ENCODE results near the gene KCNQ1OT1.

KCNQ1OT1 gene

DNA sequence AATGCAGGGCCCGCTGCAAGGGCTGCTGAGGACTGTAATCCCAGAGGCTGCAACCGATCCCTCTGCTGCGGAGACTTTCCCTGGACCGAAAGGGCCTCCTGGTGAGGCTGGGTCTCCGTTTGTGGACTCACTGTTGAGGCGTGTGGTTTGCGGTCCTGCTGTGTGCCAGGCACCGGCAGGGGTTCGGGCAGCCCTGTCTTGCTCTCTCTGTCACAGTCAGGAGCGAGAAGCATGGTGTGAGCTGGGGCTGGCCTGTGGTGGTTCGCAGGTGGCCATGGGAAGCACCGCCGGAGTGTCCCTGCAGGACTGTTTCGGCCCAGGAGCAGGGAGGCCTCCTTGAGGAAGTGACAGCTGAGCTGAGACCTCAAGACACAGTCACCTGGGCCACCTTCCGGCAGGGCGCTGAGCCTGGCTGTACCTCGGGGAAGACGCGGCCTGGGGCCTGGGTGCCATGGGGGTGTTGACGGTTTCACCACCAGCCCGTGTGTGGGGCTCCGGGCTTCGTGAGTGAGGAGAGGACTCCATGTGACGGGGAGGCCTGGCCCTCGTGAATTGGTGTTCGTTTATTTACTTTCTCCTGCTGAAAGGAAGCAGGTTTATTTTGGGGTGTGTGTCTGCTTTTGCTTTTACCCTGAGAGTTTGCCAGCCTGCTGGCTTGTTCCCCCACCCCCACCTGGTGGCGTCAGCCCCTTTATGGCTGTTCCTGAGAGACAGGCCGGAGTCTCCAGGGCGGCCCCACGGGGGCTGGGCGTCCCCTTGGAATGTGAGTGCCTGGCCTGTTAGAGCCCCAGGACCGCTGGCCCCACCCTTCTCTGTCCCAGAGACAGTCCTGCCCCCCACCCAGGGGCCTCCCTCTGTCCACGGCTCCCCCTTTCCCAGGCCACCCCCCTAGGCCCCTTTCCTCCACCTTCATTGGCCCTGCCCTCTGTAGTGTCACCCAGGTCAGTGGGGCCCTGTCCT lies 122.5 kb downstream of the KCNQ1OT1 start:
- Histone ChIP-seq H4K91ac (ENCODE audit: low read depth, low read length, poor library complexity) (peak overlapping the region; percentile 38), H2BK5ac (ENCODE audit: low read length) (no peak overlapping the region), H3K9me3 (replicated peaks in 1 of 2; ENCODE audit: control insufficient read depth in 2 of 2, insufficient read depth in 1 of 2, low read depth in 1 of 2, low read length in 2 of 2) (no peaks in the 10 kb centered on the region), H3K27me3 (ENCODE audit: control insufficient read depth in 3 of 3, insufficient read depth in 3 of 3, low read depth in 1 of 3, low read length in 3 of 3) (peaks cover 0 to 9% (median 0%) of the 10 kb centered on the region in 3 experiments), H3K9ac (ENCODE audit: low read depth, low read length, poor library complexity) (peak overlapping the region; percentile 75), H3K79me1 (ENCODE audit: low read depth, low read length) (peaks cover 2% of the 10 kb centered on the region), H2BK15ac (ENCODE audit: low read length) (peak overlapping the region; percentile 11), H2BK120ac (ENCODE audit: low read depth, low read length) (peak overlapping the region; percentile 67), H3K14ac (ENCODE audit: low read length) (no peak overlapping the region), H3K4me3 (ENCODE audit: low read length in 2 of 2) (no peak overlapping the region), H3K36me3 (replicated peaks in 1 of 2; ENCODE audit: control insufficient read depth in 2 of 2, insufficient read depth in 2 of 2, low read length in 2 of 2) (no peaks in the 10 kb centered on the region), H3K4ac (ENCODE audit: low read length) (peak overlapping the region; percentile 85), H4K8ac (ENCODE audit: low read depth, low read length) (no peak overlapping the region), H3K23ac (ENCODE audit: low read depth, low read length, poor library complexity) (peak overlapping the region; percentile 75), H3K18ac (ENCODE audit: low read length) (peak overlapping the region; percentile 66), H3K4me2 (ENCODE audit: insufficient read depth, low read length, poor library complexity, severe bottlenecking) (no peak overlapping the region), H2BK12ac (ENCODE audit: low read length) (peak overlapping the region; percentile 82), H3K27ac (replicated peaks; ENCODE audit: low read length) (no peak overlapping the region), H2AFZ (ENCODE audit: low read length) (no peak overlapping the region), H3K4me1 (ENCODE audit: control insufficient read depth in 2 of 2, insufficient read depth in 1 of 2, low read depth in 1 of 2, low read length in 2 of 2) (peaks cover 0 to 9% of the 10 kb centered on the region in 2 donors), H2AK5ac (ENCODE audit: low read depth, low read length) (peak overlapping the region; percentile 64)
- WGBS, 2 donors (ENCODE audit: extremely low coverage in 2 of 2, insufficient read length in 2 of 2, insufficient replicate concordance in 1 of 2), result no CpG with 5 or more reads among the region's 33 CpGs
- no peak for DNase-seq (ENCODE audit: low spot score)

DNA sequence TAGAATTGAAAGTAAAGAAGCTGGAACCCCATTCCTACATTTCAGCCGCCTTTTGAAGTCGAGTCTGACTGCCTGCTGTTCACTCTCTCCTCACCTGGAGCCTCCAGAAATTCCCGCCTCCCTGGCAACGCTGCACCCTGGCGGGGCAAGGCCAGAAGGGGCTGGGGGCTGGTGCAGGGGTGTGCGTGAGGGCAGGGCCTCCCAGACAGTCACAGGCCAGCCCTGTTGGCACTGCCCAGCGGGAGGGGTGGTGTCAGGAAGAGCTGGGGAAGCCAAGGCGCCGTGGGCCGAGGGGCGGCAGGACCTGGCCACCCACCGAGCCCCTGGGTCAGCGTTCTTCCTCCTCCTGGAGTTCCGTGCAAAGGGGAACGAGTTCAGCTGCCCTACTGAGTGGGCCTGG lies 123.2 kb downstream of the KCNQ1OT1 start:
- no peak overlapping the region for H4K91ac ChIP-seq (ENCODE audit: low read depth, low read length, poor library complexity)
- H3K4ac ChIP-seq (ENCODE audit: low read length), result no peak overlapping the region
- H3K79me1 ChIP-seq (ENCODE audit: low read depth, low read length), result no peaks in the 10 kb centered on the region
- H3K4me1 ChIP-seq (ENCODE audit: control insufficient read depth in 2 of 2, insufficient read depth in 1 of 2, low read depth in 1 of 2, low read length in 2 of 2), result peaks cover 0 to 9% of the 10 kb centered on the region in 2 donors
- H3K27me3 ChIP-seq (ENCODE audit: control insufficient read depth in 3 of 3, insufficient read depth in 3 of 3, low read depth in 1 of 3, low read length in 3 of 3), result peaks cover 0 to 7% (median 0%) of the 10 kb centered on the region in 3 experiments
- peak overlapping the region; percentile 44 for H2AK5ac ChIP-seq (ENCODE audit: low read depth, low read length)
- H4K8ac ChIP-seq (ENCODE audit: low read depth, low read length), result no peak overlapping the region
- no peaks in the 10 kb centered on the region for H3K9me3 ChIP-seq (replicated peaks in 1 of 2; ENCODE audit: control insufficient read depth in 2 of 2, insufficient read depth in 1 of 2, low read depth in 1 of 2, low read length in 2 of 2)
- peak overlapping the region; percentile 75 for H3K23ac ChIP-seq (ENCODE audit: low read depth, low read length, poor library complexity)
- no peak overlapping the region for H3K18ac ChIP-seq (ENCODE audit: low read length)
- no peak overlapping the region for H2BK5ac ChIP-seq (ENCODE audit: low read length)
- no peak overlapping the region for H3K9ac ChIP-seq (ENCODE audit: low read depth, low read length, poor library complexity)
- no CpG with 5 or more reads among the region's 15 CpGs for WGBS, 2 donors (ENCODE audit: extremely low coverage in 2 of 2, insufficient read length in 2 of 2, insufficient replicate concordance in 1 of 2)
- DNase-seq (ENCODE audit: low spot score), result no peak
- no peak overlapping the region for H3K27ac ChIP-seq (replicated peaks; ENCODE audit: low read length)
- no peak overlapping the region for H2BK120ac ChIP-seq (ENCODE audit: low read depth, low read length)
- H2BK12ac ChIP-seq (ENCODE audit: low read length), result peak overlapping the region; percentile 82
- no peak overlapping the region for H3K14ac ChIP-seq (ENCODE audit: low read length)
- H2AFZ ChIP-seq (ENCODE audit: low read length), result no peak overlapping the region
- no peak overlapping the region for H3K4me3 ChIP-seq (ENCODE audit: low read length in 2 of 2)
- peak overlapping the region; percentile 11 for H2BK15ac ChIP-seq (ENCODE audit: low read length)
- H3K36me3 ChIP-seq (replicated peaks in 1 of 2; ENCODE audit: control insufficient read depth in 2 of 2, insufficient read depth in 2 of 2, low read length in 2 of 2), result no peaks in the 10 kb centered on the region
- no peak overlapping the region for H3K4me2 ChIP-seq (ENCODE audit: insufficient read depth, low read length, poor library complexity, severe bottlenecking)

DNA sequence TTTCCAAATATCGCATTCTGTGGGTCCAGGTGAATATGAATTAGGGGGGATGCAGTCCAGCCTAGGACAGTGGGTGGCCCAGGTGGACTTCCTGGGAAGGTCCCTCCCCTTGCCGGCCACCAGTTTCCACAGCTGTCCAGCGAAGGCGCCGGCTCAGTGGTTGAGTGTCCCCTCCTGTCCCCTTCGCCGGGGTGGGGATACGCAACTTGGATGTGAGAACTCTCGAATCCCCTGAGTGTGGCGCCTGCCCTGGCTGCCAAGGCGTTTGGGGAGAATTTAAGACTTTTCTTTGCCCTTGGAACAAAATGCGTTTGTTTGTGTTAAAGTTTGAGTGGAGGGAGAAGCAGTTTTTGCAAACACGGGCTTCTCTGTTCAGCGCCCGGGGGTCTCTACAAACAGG lies 123.7 kb downstream of the KCNQ1OT1 start:
- Histone ChIP-seq H3K23ac (ENCODE audit: low read depth, low read length, poor library complexity) (no peak overlapping the region), H3K18ac (ENCODE audit: low read length) (no peak overlapping the region), H3K4me3 (ENCODE audit: low read length in 2 of 2) (no peak overlapping the region), H3K4me1 (ENCODE audit: control insufficient read depth in 2 of 2, insufficient read depth in 1 of 2, low read depth in 1 of 2, low read length in 2 of 2) (peaks cover 0 to 9% of the 10 kb centered on the region in 2 donors), H3K27me3 (ENCODE audit: control insufficient read depth in 3 of 3, insufficient read depth in 3 of 3, low read depth in 1 of 3, low read length in 3 of 3) (peaks cover 0 to 5% (median 0%) of the 10 kb centered on the region in 3 experiments), H3K9me3 (replicated peaks in 1 of 2; ENCODE audit: control insufficient read depth in 2 of 2, insufficient read depth in 1 of 2, low read depth in 1 of 2, low read length in 2 of 2) (peaks cover 0 to 1% of the 10 kb centered on the region in 2 donors), H2AFZ (ENCODE audit: low read length) (no peak overlapping the region), H3K9ac (ENCODE audit: low read depth, low read length, poor library complexity) (no peak overlapping the region), H2AK5ac (ENCODE audit: low read depth, low read length) (no peak overlapping the region), H4K91ac (ENCODE audit: low read depth, low read length, poor library complexity) (no peak overlapping the region), H3K36me3 (replicated peaks in 1 of 2; ENCODE audit: control insufficient read depth in 2 of 2, insufficient read depth in 2 of 2, low read length in 2 of 2) (no peaks in the 10 kb centered on the region), H2BK15ac (ENCODE audit: low read length) (peak overlapping the region; percentile 38), H3K79me1 (ENCODE audit: low read depth, low read length) (no peaks in the 10 kb centered on the region), H3K4me2 (ENCODE audit: insufficient read depth, low read length, poor library complexity, severe bottlenecking) (no peak overlapping the region), H3K27ac (replicated peaks; ENCODE audit: low read length) (no peak overlapping the region), H3K4ac (ENCODE audit: low read length) (no peak overlapping the region), H4K8ac (ENCODE audit: low read depth, low read length) (no peak overlapping the region), H2BK5ac (ENCODE audit: low read length) (no peak overlapping the region), H2BK12ac (ENCODE audit: low read length) (no peak overlapping the region), H3K14ac (ENCODE audit: low read length) (no peak overlapping the region), H2BK120ac (ENCODE audit: low read depth, low read length) (no peak overlapping the region)
- no CpG with 5 or more reads among the region's 15 CpGs for WGBS, 2 donors (ENCODE audit: extremely low coverage in 2 of 2, insufficient read length in 2 of 2, insufficient replicate concordance in 1 of 2)
- no peak for DNase-seq (ENCODE audit: low spot score)

DNA sequence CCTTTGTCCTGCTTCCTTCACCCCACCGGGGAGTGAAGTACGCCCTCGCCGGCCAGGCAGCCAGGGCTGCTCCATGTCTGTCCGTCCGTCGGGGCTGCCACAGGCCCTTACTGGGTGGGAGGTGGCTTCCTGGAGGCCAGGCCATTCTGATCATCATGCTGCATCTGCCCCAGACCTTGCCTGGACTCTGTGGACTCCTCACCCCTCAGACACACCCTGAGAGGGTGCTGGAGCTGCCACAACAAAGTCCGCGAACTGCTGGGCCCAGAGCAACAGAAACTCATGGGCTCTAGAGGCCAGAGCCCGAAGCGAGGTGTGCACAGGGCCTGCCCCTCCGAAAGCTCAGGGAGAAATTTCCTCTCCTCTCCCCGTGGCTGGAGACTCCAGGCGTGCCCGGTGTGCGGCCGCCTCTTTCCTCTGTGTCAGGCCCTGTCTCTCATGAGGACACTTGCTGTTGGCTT lies 124.2 kb downstream of the KCNQ1OT1 start:
- H2BK5ac ChIP-seq (ENCODE audit: low read length), result no peak overlapping the region
- H2AK5ac ChIP-seq (ENCODE audit: low read depth, low read length), result peak overlapping the region; percentile 18
- H3K79me1 ChIP-seq (ENCODE audit: low read depth, low read length), result no peaks in the 10 kb centered on the region
- peaks cover 0 to 5% (median 0%) of the 10 kb centered on the region in 3 experiments for H3K27me3 ChIP-seq (ENCODE audit: control insufficient read depth in 3 of 3, insufficient read depth in 3 of 3, low read depth in 1 of 3, low read length in 3 of 3)
- H2BK12ac ChIP-seq (ENCODE audit: low read length), result peak overlapping the region; percentile 65
- H3K4me3 ChIP-seq (ENCODE audit: low read length in 2 of 2), result no peak overlapping the region
- peak overlapping the region; percentile 38 for H2BK15ac ChIP-seq (ENCODE audit: low read length)
- H2BK120ac ChIP-seq (ENCODE audit: low read depth, low read length), result no peak overlapping the region
- H4K91ac ChIP-seq (ENCODE audit: low read depth, low read length, poor library complexity), result no peak overlapping the region
- H3K18ac ChIP-seq (ENCODE audit: low read length), result peak overlapping the region; percentile 90
- peaks cover 0 to 9% of the 10 kb centered on the region in 2 donors for H3K4me1 ChIP-seq (ENCODE audit: control insufficient read depth in 2 of 2, insufficient read depth in 1 of 2, low read depth in 1 of 2, low read length in 2 of 2)
- peaks cover 2 to 6% of the 10 kb centered on the region in 2 donors for H3K9me3 ChIP-seq (replicated peaks in 1 of 2; ENCODE audit: control insufficient read depth in 2 of 2, insufficient read depth in 1 of 2, low read depth in 1 of 2, low read length in 2 of 2)
- H4K8ac ChIP-seq (ENCODE audit: low read depth, low read length), result peak overlapping the region; percentile 95
- DNase-seq (ENCODE audit: low spot score), result no peak
- H3K23ac ChIP-seq (ENCODE audit: low read depth, low read length, poor library complexity), result no peak overlapping the region
- no peak overlapping the region for H3K27ac ChIP-seq (replicated peaks; ENCODE audit: low read length)
- H3K4ac ChIP-seq (ENCODE audit: low read length), result no peak overlapping the region
- peak overlapping the region; percentile 91 for H3K14ac ChIP-seq (ENCODE audit: low read length)
- H2AFZ ChIP-seq (ENCODE audit: low read length), result no peak overlapping the region
- peak overlapping the region; percentile 67 for H3K9ac ChIP-seq (ENCODE audit: low read depth, low read length, poor library complexity)
- no peak overlapping the region for H3K4me2 ChIP-seq (ENCODE audit: insufficient read depth, low read length, poor library complexity, severe bottlenecking)
- no CpG with 5 or more reads among the region's 17 CpGs for WGBS, 2 donors (ENCODE audit: extremely low coverage in 2 of 2, insufficient read length in 2 of 2, insufficient replicate concordance in 1 of 2)
- H3K36me3 ChIP-seq (replicated peaks in 1 of 2; ENCODE audit: control insufficient read depth in 2 of 2, insufficient read depth in 2 of 2, low read length in 2 of 2), result no peaks in the 10 kb centered on the region

Data from neuronal stem cell (in vitro differentiated cells).